Pancreas (tissue), 10 donors: ENCODE results near the gene LRRC32. TPM values are rescaled to one million over a fixed set of nuclear protein-coding genes. Genes with fewer than 3 reads are reported as not detected.

Experiments
- ATAC-seq, 4 donors: fragments of 200-7000 bp; cut with Tn5 transposase; one replicate each; pipeline versions ENCODE4 v1.8.0 to v1.9.1; 2020; ENCODE audit warnings: mild to moderate bottlenecking in 4 of 4, moderate library complexity in 4 of 4
- DNase-seq, 6 donors: peaks; one replicate each; pipeline ENCODE4 v3.0.0-alpha.2; 2020
- FAIRE-seq: peaks from 2 replicates; lab custom pipeline; 2012; peaks lifted over from hg19 to GRCh38; lab: Jason Lieb, UNC
- H3K27ac ChIP-seq, 4 donors: fragments of 200-600 bp; sonication (generic); 1 replicate in 3 of 4; 2 replicates in 1 of 4; pipeline versions ENCODE4 v1.5.0 to v1.8.0; 2020
- H3K27me3 ChIP-seq, 4 donors: fragments of 200-600 bp; one replicate each; pipeline ENCODE4 v1.8.0; 2021
- H3K36me3 ChIP-seq, 3 donors: fragments of 200-600 bp; sonication (generic) in 1 of 3; one replicate each; pipeline versions ENCODE4 v1.5.0 to v1.8.0; 2020 to 2021
- H3K4me1 ChIP-seq, 3 donors: fragments of 200-600 bp; one replicate each; pipeline ENCODE4 v1.8.0; 2021
- H3K4me3 ChIP-seq, 4 donors: fragments of 200-600 bp; sonication (generic) in 2 of 4; one replicate each; pipeline versions ENCODE4 v1.5.0 to v1.8.0; 2020 to 2021
- H3K9me3 ChIP-seq, 4 donors: fragments of 200-600 bp; one replicate each; pipeline ENCODE4 v1.8.0; 2021
- CTCF ChIP-seq, 4 donors: fragments of 200-600 bp; sonication (generic) in 3 of 4; IDR thresholded peaks; one replicate each; pipeline versions ENCODE4 v1.5.0 to v1.8.0; 2021; ENCODE audit warnings: antibody characterized with exemption in 4 of 4
- WGBS, 2 donors: extraction: QIAGEN DNeasy Blood & Tissue Kit; methylation state at CpG; one replicate each; pipeline ENCODE4 v1.1.7; 2013; 5-methylcytosine and 5-hydroxymethylcytosine counted together
- intact Hi-C, 3 donors: fragments of 100-400 bp; cut with DNase I; formaldehyde crosslinking; loops; one replicate each; pipeline versions ENCODE4 v1.11.1 to v1.14.2; 2022
- polyA plus RNA-seq, 2 donors: library from polyadenylated mRNA; stranded (reverse); fragments of 200-250 nt; gene quantifications; one replicate each; pipeline ENCODE4 v1.2.3, GENCODE V29; 2013
- total RNA-seq, 6 donors: library from RNA; stranded (reverse); fragmentation: NEBNext Ultra II Directional in 4 of 6; extraction: Animal tissue kit (Norgen Biotek cat#: 25700) in 4 of 6; gene quantifications; one replicate each; pipeline versions ENCODE4 v1.2.1 to v1.2.4, GENCODE V29; 2021 to 2023
- donor health status: healthy with polysubstance abuse.
- donor health status: DM: no; HTN: no; CAD: no; lungs with moderate emphysema.
- donor health status: DM: no; HTN: no; CAD: no.
- donor health status: control.
- donor health status: control.
- donor health status: Bipolar disorder and iron deficiency.
- donor health status: DM: yes; HTN: yes; CAD: no.
- donor health status: DM: no; HTN: no; CAD: no.
- donor health status: DM: no; HTN: no; CAD: no.
- donor health status: DM: yes; HTN: yes; CAD: no.

The LRRC32 gene
- total and polyA plus RNA-seq, 8 donors, result 5.7 to 43.0 (median 12.0) TPM

GRCh38 chr11:76663912-76664440, 6.6 kb downstream of the LRRC32 start:
- WGBS, 2 donors, result 81 to 84% methylated on average over 7 of the region's 7 CpGs
- no peak for ATAC-seq
- no peak for FAIRE-seq
- TF ChIP-seq CTCF (IDR thresholded peaks at IDR 0.05), result no peak
- Histone ChIP-seq H3K4me1 (no peaks in the 10 kb centered on the region), H3K9me3 (no peaks in the 10 kb centered on the region), H3K27me3 (no peaks in the 10 kb centered on the region), H3K36me3 (no peaks in the 10 kb centered on the region), H3K27ac (no peak overlapping the region), H3K4me3 (no peak overlapping the region)
- peak in 1 of 6 donors; percentile 32 for DNase-seq
- intact Hi-C loops, result no loop called here

DNA sequence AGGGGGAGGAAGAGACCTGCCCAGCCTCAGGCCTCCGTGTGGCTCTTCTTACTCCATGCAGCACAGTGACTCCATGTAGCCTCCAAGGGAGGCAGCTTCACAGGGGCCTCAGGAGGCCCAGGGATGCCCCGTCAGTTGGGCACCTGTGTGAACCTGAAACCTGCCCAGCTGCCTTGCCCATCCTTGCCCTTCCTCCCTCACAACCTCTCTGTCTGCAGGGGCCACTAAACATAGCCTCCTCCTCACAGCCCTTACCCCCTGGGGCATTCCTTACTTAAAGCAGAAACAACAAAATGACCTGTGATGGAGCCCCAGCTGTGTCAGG, 7.1 kb downstream of the LRRC32 start:
- ATAC-seq (no peak), FAIRE-seq (no peak), DNase-seq (no peak)
- intact Hi-C loops, result no loop called here
- no peak for TF ChIP-seq CTCF (IDR thresholded peaks at IDR 0.05)
- no peak overlapping the region for H3K4me3 ChIP-seq
- 68 to 72% methylated on average over 2 of the region's 2 CpGs for WGBS, 2 donors
- no peaks in the 10 kb centered on the region for H3K36me3 ChIP-seq
- no peaks in the 10 kb centered on the region for H3K27me3 ChIP-seq
- no peak overlapping the region for H3K27ac ChIP-seq
- no peaks in the 10 kb centered on the region for H3K4me1 ChIP-seq
- H3K9me3 ChIP-seq, result no peaks in the 10 kb centered on the region

GRCh38 chr11:76662656-76663485, 7.7 kb downstream of the LRRC32 start:
- FAIRE-seq (no peak), ATAC-seq (no peak), DNase-seq (peak in 1 of 6 donors; percentile 35)
- WGBS, 2 donors, result 84 to 90% methylated on average over 13 of the region's 13 CpGs
- no peaks in the 10 kb centered on the region for H3K4me1 ChIP-seq
- no peaks in the 10 kb centered on the region for H3K27me3 ChIP-seq
- no peak overlapping the region for H3K27ac ChIP-seq
- no peak for TF ChIP-seq CTCF (IDR thresholded peaks at IDR 0.05)
- no peaks in the 10 kb centered on the region for H3K36me3 ChIP-seq
- H3K4me3 ChIP-seq, result no peak overlapping the region
- intact Hi-C loops, result no loop called here
- H3K9me3 ChIP-seq, result no peaks in the 10 kb centered on the region

DNA sequence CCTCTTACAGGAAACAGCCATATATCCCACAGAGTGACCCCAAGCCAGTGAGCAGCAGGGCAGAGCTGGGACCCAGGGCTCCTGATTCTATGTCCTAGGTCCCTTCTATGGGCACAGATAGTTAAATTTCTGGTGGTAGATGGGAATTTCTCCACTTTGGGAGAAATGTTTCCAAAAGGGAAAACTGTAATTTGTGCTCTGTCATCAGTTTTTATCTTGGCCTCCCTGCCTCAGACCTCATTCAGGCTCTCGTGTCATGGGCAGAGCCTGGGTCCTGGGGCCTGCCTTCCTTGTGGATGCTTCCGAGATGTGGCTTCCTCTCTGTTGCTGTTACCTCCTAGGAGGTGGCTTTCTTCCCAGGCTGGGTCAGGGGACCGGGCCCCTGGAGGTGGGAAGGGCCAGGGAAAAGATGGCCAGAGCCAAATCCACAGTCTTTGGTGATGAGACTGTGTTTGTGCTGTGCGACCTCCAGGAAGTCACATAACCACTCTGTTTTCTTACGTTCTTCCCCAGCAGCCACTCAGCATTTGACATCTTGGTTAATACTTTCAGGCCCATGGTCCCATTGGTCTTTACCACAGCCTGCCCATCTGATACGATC, 8.6 kb downstream of the LRRC32 start:
- Histone ChIP-seq H3K36me3 (no peaks in the 10 kb centered on the region), H3K27ac (no peak overlapping the region)
- no peak for FAIRE-seq

More for the DNA sequence above, 8.6 kb downstream of the LRRC32 start:
- no peaks in the 10 kb centered on the region for H3K4me1 ChIP-seq
- DNase-seq, result peak in 2 of 6 donors; percentile 24 to 26
- no peak overlapping the region for H3K4me3 ChIP-seq
- ATAC-seq, result no peak
- no peaks in the 10 kb centered on the region for H3K27me3 ChIP-seq
- WGBS, 2 donors, result 78 to 82% methylated on average over 6 of the region's 6 CpGs
- H3K9me3 ChIP-seq, result no peaks in the 10 kb centered on the region
- TF ChIP-seq CTCF (IDR thresholded peaks at IDR 0.05), result no peak
- intact Hi-C loops, result no loop called here
